Kidney epithelial cell (primary cell): ENCODE data around the gene WDR37. TPM values are rescaled to one million over a fixed set of nuclear protein-coding genes. Genes with fewer than 3 reads are reported as not detected.
"Not testable (repeated sequence)": the region's sequence is repeated elsewhere in the genome, so short reads cannot be mapped to it uniquely, and the experiment has no call there.

Experiments used
- DNase-seq: peaks from one replicate; pipeline ENCODE4 v3.0.0-alpha.2; 2010; ENCODE audit warnings: low read depth
- H3K27me3 ChIP-seq: 2 replicates; pipeline ENCODE4 v1.6.0; 2011; ENCODE audit warnings: low read length; ENCODE audit not compliant: control insufficient read depth, insufficient read depth
- H3K36me3 ChIP-seq: 2 replicates; pipeline ENCODE4 v1.5.1; 2011; ENCODE audit warnings: low read length; ENCODE audit not compliant: control insufficient read depth, insufficient read depth
- H3K4me3 ChIP-seq: 2 replicates; pipeline ENCODE4 v1.5.1; 2011; ENCODE audit warnings: low read depth, mild to moderate bottlenecking, control low read depth, low read length
- total RNA-seq: library from RNA; depleted of rRNA; stranded (reverse); fragments of >200 nt; gene quantifications from 2 replicates; pipeline ENCODE4 v1.2.3, GENCODE V29; 2015
- TF ChIP-seq, protein P1 (sequence below): IDR thresholded peaks from 2 replicates; pipeline ENCODE4 v1.5.1; 2011; ENCODE audit warnings: mild to moderate bottlenecking, moderate library complexity, low read length, control low read depth, inconsistent platforms; ENCODE audit not compliant: insufficient read depth, poor library complexity, severe bottlenecking

The WDR37 gene
- total RNA-seq, 1 donor from 2014 or later: 15.1 TPM

DNA sequence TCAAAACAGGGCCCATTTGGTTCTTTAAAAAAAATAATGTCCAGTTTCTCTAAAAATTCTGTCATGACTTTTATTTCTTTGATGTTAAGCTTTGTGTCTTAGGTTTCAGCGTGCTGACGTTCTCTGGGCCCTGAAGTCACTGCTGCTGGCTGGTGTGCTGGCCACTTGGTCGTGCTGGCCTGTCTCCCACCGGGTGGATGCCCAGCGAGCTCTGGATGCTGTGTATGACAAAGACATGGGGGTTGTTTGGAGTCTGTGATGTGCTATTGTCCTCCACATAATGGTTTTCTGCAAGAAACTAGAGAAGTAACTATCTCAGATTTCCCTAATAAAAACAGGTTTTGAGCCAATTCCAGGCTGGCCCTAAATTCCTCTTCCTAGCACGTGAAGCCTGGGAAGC lies 21.0 kb upstream of the WDR37 start:
- Histone ChIP-seq H3K4me3 (no peak overlapping the region), H3K36me3 (no peaks in the 10 kb centered on the region), H3K27me3 (no peaks in the 10 kb centered on the region)
- DNase-seq: no peak
- TF ChIP-seq, protein P1, sequence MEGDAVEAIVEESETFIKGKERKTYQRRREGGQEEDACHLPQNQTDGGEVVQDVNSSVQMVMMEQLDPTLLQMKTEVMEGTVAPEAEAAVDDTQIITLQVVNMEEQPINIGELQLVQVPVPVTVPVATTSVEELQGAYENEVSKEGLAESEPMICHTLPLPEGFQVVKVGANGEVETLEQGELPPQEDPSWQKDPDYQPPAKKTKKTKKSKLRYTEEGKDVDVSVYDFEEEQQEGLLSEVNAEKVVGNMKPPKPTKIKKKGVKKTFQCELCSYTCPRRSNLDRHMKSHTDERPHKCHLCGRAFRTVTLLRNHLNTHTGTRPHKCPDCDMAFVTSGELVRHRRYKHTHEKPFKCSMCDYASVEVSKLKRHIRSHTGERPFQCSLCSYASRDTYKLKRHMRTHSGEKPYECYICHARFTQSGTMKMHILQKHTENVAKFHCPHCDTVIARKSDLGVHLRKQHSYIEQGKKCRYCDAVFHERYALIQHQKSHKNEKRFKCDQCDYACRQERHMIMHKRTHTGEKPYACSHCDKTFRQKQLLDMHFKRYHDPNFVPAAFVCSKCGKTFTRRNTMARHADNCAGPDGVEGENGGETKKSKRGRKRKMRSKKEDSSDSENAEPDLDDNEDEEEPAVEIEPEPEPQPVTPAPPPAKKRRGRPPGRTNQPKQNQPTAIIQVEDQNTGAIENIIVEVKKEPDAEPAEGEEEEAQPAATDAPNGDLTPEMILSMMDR: no peak

DNA sequence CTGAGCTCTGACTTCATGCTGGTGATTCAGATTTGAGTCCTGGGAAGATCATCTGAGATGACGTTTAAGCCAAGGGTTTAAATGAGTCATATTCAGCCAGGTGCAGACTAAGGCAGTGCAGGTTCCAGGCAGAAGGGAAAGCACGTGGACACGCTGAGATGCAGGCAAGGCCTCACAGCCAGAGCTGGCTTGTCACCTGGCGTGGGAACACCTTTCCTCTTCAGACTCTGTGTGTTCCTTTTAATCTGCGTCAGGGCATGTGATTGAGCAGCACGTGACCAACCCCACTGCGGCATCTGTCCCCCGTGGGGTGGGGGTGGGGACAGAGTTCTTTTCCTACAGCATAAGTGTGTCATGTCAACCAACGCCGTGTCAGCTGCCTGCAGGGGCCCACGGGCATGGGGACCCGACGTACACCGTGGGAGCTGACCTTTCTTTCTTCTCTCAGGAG lies 19.8 kb upstream of the WDR37 start:
- no peaks in the 10 kb centered on the region for H3K27me3 ChIP-seq
- H3K4me3 ChIP-seq: no peak overlapping the region
- DNase-seq: peak; percentile 96
- TF ChIP-seq, protein P1: no peak
- H3K36me3 ChIP-seq: no peaks in the 10 kb centered on the region

DNA sequence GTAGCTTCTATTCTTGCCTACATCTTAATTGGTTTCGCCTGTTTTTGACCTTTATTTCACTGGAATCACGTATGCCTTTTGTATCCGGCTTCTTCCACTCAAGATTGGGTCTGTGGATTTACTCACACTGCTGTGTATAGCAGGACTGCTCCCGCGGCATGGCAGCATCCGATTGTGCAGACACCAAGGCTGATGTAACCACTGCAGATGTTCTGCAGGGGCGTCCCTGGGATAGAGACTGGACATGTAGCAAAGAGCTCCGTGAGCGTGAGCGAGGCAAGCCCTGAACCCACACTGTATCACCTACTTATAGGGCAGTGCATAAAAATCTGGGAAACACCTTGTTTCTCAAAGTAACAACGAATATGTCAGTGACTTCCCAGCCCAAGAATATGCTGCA lies 19.1 kb upstream of the WDR37 start:
- no peak for DNase-seq
- Histone ChIP-seq H3K4me3 (no peak overlapping the region), H3K36me3 (no peaks in the 10 kb centered on the region), H3K27me3 (no peaks in the 10 kb centered on the region)
- TF ChIP-seq, protein P1: no peak

DNA sequence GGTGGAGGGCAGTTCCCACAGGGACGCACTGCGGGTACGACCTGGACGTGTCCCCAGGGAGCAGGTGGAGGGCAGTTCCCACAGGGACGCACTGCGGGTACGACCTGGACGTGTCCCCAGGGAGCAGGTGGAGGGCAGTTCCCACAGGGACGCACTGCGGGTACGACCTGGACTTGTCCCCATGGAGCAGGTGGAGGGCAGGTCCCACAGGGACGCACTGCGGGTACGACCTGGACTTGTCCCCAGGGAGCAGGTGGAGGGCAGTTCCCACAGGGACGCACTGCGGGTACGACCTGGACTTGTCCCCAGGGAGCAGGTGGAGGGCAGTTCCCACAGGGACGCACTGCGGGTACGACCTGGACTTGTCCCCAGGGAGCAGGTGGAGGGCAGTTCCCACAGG lies 17.4 kb upstream of the WDR37 start:
- H3K27me3 ChIP-seq, H3K36me3 ChIP-seq, H3K4me3 ChIP-seq, DNase-seq: not testable (repeated sequence)

DNA sequence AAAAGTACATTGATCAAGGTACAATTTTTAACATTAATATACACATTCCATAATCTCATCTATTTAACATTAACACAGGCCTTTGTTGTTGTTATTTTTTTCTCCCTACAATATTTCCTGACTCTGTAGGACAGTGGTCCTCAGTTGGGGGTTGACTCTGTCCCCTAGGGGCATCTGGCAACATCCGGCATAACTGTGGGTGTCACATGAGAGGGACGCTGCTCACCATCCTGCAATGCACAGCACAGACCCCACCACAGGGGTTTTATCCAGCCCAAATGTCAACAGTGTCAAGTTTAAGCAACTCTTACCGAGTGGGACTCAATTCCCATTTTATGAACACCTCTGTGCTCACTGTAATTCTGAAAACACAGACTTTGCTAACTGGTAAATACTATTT lies 16.1 kb upstream of the WDR37 start:
- no peaks in the 10 kb centered on the region for H3K36me3 ChIP-seq
- no peak overlapping the region for H3K4me3 ChIP-seq
- no peak for DNase-seq
- TF ChIP-seq, protein P1: no peak
- no peaks in the 10 kb centered on the region for H3K27me3 ChIP-seq

DNA sequence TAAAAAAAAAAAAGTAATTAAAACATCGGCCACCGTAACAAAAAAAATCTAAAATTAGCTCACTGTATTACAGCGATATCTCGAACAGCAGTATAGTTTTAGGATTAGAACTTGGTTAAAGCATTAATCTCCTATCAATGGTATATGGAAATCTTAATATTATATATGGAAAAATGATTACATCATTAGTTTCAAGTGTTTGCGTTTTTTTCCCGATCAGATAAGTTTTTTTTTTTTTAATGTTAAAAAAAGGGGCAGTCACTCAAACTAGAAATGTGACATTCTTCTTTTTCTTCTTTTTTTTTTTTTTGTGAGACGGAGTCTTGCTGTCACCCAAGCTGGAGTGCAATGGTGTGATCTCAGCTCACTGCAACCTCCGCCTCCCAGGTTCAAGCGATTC lies 14.7 kb upstream of the WDR37 start:
- Histone ChIP-seq H3K36me3 (no peaks in the 10 kb centered on the region), H3K4me3 (no peak overlapping the region), H3K27me3 (no peaks in the 10 kb centered on the region)
- TF ChIP-seq, protein P1: no peak
- no peak for DNase-seq
